Measurements from ENCODE around the gene ZBTB32.

DNA sequence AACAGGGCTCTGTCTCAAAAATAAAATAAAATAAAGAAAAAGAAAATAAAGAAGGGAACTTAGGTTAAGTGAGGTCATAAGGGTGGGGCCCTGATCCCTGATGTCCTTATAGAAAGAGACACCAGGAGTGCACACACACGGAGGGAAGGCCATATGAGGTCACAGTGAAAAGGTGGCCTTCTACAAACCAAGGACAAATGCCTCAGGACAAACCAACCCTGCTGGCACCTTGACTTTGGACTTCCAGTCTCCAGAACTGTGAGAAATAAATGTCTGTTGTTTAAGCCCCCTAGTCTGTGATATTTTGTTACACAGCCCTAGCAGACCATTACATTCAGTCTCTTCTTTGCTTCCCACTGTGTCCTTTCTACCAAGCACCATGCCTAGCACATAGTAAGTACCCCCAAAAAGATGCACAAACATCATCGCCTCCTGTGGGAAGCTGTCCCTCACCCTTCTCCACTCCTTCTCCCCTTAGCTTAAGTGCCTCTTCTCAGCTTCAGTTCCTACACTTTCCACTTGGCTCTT is 8.4 kb upstream of the ZBTB32 start:
- TF ChIP-seq, protein P1, sequence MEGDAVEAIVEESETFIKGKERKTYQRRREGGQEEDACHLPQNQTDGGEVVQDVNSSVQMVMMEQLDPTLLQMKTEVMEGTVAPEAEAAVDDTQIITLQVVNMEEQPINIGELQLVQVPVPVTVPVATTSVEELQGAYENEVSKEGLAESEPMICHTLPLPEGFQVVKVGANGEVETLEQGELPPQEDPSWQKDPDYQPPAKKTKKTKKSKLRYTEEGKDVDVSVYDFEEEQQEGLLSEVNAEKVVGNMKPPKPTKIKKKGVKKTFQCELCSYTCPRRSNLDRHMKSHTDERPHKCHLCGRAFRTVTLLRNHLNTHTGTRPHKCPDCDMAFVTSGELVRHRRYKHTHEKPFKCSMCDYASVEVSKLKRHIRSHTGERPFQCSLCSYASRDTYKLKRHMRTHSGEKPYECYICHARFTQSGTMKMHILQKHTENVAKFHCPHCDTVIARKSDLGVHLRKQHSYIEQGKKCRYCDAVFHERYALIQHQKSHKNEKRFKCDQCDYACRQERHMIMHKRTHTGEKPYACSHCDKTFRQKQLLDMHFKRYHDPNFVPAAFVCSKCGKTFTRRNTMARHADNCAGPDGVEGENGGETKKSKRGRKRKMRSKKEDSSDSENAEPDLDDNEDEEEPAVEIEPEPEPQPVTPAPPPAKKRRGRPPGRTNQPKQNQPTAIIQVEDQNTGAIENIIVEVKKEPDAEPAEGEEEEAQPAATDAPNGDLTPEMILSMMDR (IDR thresholded peaks at IDR 0.05): no peak
- no peak for TF ChIP-seq EZH2phosphoT487 (IDR thresholded peaks at IDR 0.05)
- TF ChIP-seq EZH2 (IDR thresholded peaks at IDR 0.05): no peak
